Measurements from ENCODE around the gene P2RY6.

DNA sequence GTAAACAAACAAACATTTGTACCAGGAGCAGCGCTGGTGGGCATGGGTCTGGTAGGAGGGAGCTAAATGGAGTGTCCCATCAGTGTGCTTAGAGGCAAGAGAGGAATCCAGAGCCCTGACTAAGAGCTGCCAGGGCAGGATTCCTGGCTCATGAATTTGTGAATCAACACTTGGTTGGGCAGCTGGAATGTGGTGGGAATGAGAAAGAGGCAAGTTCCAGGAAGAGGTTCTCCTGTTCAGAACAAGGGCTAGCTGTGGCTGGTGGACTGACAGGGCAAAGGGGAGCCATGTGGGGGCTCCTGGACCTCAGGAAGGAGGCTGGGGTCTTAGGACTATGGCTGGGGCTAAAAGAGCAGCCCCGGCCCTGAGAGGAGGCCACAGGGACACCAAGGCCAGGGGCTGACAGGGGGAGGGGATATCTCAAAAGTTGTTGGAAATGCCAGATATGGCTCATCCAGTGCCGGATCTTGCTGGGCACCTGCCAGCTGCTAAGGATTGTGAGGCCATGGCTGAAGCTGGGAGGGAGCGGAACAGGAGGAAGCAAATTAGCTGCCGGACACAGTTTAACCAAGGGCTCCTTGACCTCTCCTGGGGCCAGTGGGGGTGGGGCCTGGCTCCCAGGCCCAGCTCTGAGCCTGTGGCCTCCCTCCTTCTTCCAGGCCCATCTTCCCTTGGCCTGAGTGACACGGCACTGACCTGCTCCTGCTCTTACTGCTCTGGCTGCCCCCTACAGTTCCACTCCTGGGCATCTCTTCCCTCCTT, 14.6 kb upstream of the P2RY6 start:
- TF ChIP-seq, protein P1, sequence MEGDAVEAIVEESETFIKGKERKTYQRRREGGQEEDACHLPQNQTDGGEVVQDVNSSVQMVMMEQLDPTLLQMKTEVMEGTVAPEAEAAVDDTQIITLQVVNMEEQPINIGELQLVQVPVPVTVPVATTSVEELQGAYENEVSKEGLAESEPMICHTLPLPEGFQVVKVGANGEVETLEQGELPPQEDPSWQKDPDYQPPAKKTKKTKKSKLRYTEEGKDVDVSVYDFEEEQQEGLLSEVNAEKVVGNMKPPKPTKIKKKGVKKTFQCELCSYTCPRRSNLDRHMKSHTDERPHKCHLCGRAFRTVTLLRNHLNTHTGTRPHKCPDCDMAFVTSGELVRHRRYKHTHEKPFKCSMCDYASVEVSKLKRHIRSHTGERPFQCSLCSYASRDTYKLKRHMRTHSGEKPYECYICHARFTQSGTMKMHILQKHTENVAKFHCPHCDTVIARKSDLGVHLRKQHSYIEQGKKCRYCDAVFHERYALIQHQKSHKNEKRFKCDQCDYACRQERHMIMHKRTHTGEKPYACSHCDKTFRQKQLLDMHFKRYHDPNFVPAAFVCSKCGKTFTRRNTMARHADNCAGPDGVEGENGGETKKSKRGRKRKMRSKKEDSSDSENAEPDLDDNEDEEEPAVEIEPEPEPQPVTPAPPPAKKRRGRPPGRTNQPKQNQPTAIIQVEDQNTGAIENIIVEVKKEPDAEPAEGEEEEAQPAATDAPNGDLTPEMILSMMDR (IDR thresholded peaks at IDR 0.05; ENCODE audit: low read depth, low read length), result no peak
- no peak for TF ChIP-seq POLR2A (IDR thresholded peaks at IDR 0.05; ENCODE audit: extremely low read depth, insufficient read length)
